HepG2 (cell line): ENCODE data around the gene GADD45B. TPM values are rescaled to one million over a fixed set of nuclear protein-coding genes. Genes with fewer than 3 reads are reported as not detected.

Experiments used
- ARHGAP35 ChIP-seq: sonication (generic); formaldehyde crosslinking; IDR thresholded peaks from 2 replicates; pipeline ENCODE4 v1.9.0; 2022; ENCODE audit warnings: mild to moderate bottlenecking, inconsistent platforms, moderate library complexity, missing genetic modification reagents, borderline replicate concordance
- CTCF ChIP-seq: sonication (generic); formaldehyde crosslinking; IDR thresholded peaks from 2 replicates; pipeline ENCODE4 v1.5.0; 2020; ENCODE audit warnings: mild to moderate bottlenecking, missing genetic modification reagents, moderate library complexity
- FOXC1 ChIP-seq: sonication (generic); formaldehyde crosslinking; IDR thresholded peaks from 2 replicates; pipeline ENCODE4 v1.8.0; 2022; ENCODE audit warnings: mild to moderate bottlenecking, missing genetic modification reagents, borderline replicate concordance
- HIVEP1 ChIP-seq: sonication (generic); formaldehyde crosslinking; IDR thresholded peaks from 2 replicates; pipeline ENCODE4 v1.4.0; 2020; ENCODE audit warnings: mild to moderate bottlenecking, missing genetic modification reagents
- KDM6A ChIP-seq: IDR thresholded peaks from 2 replicates; pipeline ENCODE4 v1.6.1; 2016; ENCODE audit warnings: low read depth
- MEF2D ChIP-seq: sonication (generic); formaldehyde crosslinking; IDR thresholded peaks from 2 replicates; pipeline ENCODE4 v1.5.1; 2020; ENCODE audit warnings: mild to moderate bottlenecking, missing genetic modification reagents
- PHF5A ChIP-seq: IDR thresholded peaks from one replicate; pipeline ENCODE4 v1.6.1; 2018; ENCODE audit warnings: low read depth, missing genetic modification reagents; ENCODE audit not compliant: unreplicated experiment
- TBL1XR1 ChIP-seq: fragments of 150-350 bp; IDR thresholded peaks from 2 replicates; pipeline ENCODE4 v1.6.1; 2014; ENCODE audit warnings: borderline replicate concordance, low read length; ENCODE audit not compliant: partially characterized antibody
- TCF12 ChIP-seq, 2 experiments: fragments of 450-650 bp in 1 of 2; sonication (generic) in 1 of 2; formaldehyde crosslinking in 1 of 2; IDR thresholded peaks; 2 replicates each; pipeline versions ENCODE4 v1.6.1 to v1.8.0; 2017 to 2022; ENCODE audit warnings: antibody characterized with exemption in 1 of 2, mild to moderate bottlenecking in 1 of 2, missing genetic modification reagents in 1 of 2, moderate library complexity in 1 of 2
- TEAD3 ChIP-seq: optimal IDR thresholded peaks from 2 replicates; pipeline ENCODE3; 2016; ENCODE audit warnings: borderline replicate concordance
- ZFP36L1 ChIP-seq: sonication (generic); formaldehyde crosslinking; IDR thresholded peaks from 2 replicates; pipeline ENCODE4 v1.8.0; 2022; ENCODE audit warnings: mild to moderate bottlenecking, missing genetic modification reagents, moderate library complexity
- ZNF644 ChIP-seq: IDR thresholded peaks from 2 replicates; pipeline ENCODE4 v1.6.1; 2016; ENCODE audit warnings: low read depth
- ZNF850 ChIP-seq: sonication (generic); formaldehyde crosslinking; conservative IDR thresholded peaks from 2 replicates; pipeline ENCODE4 v1.9.0; 2021; ENCODE audit warnings: mild to moderate bottlenecking, missing genetic modification reagents
- polyA plus RNA-seq, 8 experiments: library from polyadenylated mRNA; depleted of rRNA in 3 of 8; stranded (reverse) in 7 of 8; unstranded in 1 of 8; fragments of >200 nt; fragmentation: Illumina TruSeq in 4 of 8; extraction: Trizol in 4 of 8; gene quantifications; 2 replicates each; pipeline versions ENCODE4 v1.2.1 to v1.2.3, GENCODE V29; 2011 to 2016; ENCODE audit warnings: low read depth in 4 of 8, missing spikeins in 1 of 8, mixed read lengths in 1 of 8; ENCODE audit not compliant: insufficient read depth in 1 of 8
- total RNA-seq, 5 experiments: library from RNA; depleted of rRNA; stranded (reverse); fragments of >200 nt; fragmentation: Illumina TruSeq; extraction: Trizol; gene quantifications; 2 replicates each; pipeline ENCODE4 v1.2.3, GENCODE V29; 2016; ENCODE audit warnings: low read depth in 1 of 5
- TF ChIP-seq, protein P1 (sequence below): sonication (generic); formaldehyde crosslinking; IDR thresholded peaks from 2 replicates; pipeline ENCODE4 v1.9.0; 2021; ENCODE audit warnings: missing genetic modification reagents, borderline replicate concordance
- TF ChIP-seq, protein P2 (sequence below): sonication (generic); formaldehyde crosslinking; IDR thresholded peaks from 2 replicates; pipeline ENCODE4 v1.5.0; 2020; ENCODE audit warnings: mild to moderate bottlenecking, missing genetic modification reagents
- TF ChIP-seq, protein P3 (sequence below): sonication (generic); formaldehyde crosslinking; IDR thresholded peaks from 2 replicates; pipeline ENCODE4 v1.5.0; 2020; ENCODE audit warnings: missing genetic modification reagents
- TF ChIP-seq, protein P4 (sequence below): sonication (generic); formaldehyde crosslinking; IDR thresholded peaks from 2 replicates; pipeline ENCODE4 v1.4.0; 2020; ENCODE audit warnings: mild to moderate bottlenecking, missing genetic modification reagents
- TF ChIP-seq, protein P5 (sequence below): sonication (generic); formaldehyde crosslinking; IDR thresholded peaks from 2 replicates; pipeline ENCODE4 v1.4.0; 2020; ENCODE audit warnings: missing genetic modification reagents, borderline replicate concordance

The GADD45B gene
- total and polyA plus RNA-seq, 2 of the 13 experiments (the other 11 are each of a cell fraction or from before 2014, with no cell fraction given): 4.6 to 34.1 TPM

DNA sequence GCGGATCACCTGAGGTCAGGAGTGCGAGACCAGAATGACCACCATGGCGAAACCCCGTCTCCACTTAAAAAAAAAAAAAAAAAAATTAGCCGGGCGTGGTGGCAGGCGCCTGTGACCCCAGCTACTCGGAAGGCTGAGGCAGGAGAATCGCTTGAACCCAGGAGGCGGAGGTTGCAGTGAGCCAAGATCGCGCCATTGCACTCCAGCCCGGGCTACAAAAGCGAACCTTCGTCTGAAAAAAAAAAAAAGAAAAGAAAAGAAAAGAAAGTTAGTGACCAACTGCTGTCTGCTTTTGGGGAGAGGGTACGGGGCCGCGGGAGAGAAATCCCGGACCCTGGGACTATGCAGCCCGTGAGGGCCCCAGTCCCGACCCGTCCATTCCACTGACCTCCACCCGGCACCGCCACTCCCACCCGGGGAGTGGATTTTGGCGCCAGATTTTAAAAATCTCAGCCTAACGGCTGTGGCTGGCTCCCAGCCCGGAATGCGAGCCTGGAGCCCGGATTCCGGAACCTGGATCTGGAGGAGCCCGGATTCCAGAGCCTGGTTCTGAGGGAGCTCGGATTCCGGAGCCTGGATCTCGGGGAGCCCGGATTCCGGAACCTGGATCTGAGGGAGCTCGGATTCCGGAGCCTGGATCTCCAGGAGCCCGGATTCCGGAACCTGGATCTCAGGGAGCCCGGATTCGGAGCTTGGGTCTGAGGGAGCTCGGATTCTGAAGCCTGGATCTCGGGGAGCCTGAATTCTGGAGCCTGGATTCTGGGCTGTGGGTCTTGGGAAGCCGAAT lies 13.1 kb upstream of the GADD45B start (continued):
- TF ChIP-seq, protein P1, sequence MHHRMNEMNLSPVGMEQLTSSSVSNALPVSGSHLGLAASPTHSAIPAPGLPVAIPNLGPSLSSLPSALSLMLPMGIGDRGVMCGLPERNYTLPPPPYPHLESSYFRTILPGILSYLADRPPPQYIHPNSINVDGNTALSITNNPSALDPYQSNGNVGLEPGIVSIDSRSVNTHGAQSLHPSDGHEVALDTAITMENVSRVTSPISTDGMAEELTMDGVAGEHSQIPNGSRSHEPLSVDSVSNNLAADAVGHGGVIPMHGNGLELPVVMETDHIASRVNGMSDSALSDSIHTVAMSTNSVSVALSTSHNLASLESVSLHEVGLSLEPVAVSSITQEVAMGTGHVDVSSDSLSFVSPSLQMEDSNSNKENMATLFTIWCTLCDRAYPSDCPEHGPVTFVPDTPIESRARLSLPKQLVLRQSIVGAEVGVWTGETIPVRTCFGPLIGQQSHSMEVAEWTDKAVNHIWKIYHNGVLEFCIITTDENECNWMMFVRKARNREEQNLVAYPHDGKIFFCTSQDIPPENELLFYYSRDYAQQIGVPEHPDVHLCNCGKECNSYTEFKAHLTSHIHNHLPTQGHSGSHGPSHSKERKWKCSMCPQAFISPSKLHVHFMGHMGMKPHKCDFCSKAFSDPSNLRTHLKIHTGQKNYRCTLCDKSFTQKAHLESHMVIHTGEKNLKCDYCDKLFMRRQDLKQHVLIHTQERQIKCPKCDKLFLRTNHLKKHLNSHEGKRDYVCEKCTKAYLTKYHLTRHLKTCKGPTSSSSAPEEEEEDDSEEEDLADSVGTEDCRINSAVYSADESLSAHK: no peak
- peak; percentile 21; the same call in 1 of the 2 replicates for TF ChIP-seq CTCF
- TF ChIP-seq ZNF850 (CRISPR knock-in tag): 0 out of 2 replicates have a peak, but pooled peaks have one; percentile 22
- TF ChIP-seq FOXC1: peak; percentile 73; the same call in 1 of the 2 replicates
- peak; percentile 92 for TF ChIP-seq HIVEP1 (CRISPR knock-in tag)
- TF ChIP-seq TEAD3 (CRISPR knock-in tag): peak; percentile 100
- TF ChIP-seq, protein P2, sequence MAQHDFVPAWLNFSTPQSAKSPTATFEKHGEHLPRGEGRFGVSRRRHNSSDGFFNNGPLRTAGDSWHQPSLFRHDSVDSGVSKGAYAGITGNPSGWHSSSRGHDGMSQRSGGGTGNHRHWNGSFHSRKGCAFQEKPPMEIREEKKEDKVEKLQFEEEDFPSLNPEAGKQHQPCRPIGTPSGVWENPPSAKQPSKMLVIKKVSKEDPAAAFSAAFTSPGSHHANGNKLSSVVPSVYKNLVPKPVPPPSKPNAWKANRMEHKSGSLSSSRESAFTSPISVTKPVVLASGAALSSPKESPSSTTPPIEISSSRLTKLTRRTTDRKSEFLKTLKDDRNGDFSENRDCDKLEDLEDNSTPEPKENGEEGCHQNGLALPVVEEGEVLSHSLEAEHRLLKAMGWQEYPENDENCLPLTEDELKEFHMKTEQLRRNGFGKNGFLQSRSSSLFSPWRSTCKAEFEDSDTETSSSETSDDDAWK (CRISPR knock-in tag): no peak
- TF ChIP-seq, protein P3, sequence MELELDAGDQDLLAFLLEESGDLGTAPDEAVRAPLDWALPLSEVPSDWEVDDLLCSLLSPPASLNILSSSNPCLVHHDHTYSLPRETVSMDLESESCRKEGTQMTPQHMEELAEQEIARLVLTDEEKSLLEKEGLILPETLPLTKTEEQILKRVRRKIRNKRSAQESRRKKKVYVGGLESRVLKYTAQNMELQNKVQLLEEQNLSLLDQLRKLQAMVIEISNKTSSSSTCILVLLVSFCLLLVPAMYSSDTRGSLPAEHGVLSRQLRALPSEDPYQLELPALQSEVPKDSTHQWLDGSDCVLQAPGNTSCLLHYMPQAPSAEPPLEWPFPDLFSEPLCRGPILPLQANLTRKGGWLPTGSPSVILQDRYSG (CRISPR knock-in tag): 0 out of 2 replicates have a peak, but pooled peaks have one; percentile 68
- TF ChIP-seq, protein P4, sequence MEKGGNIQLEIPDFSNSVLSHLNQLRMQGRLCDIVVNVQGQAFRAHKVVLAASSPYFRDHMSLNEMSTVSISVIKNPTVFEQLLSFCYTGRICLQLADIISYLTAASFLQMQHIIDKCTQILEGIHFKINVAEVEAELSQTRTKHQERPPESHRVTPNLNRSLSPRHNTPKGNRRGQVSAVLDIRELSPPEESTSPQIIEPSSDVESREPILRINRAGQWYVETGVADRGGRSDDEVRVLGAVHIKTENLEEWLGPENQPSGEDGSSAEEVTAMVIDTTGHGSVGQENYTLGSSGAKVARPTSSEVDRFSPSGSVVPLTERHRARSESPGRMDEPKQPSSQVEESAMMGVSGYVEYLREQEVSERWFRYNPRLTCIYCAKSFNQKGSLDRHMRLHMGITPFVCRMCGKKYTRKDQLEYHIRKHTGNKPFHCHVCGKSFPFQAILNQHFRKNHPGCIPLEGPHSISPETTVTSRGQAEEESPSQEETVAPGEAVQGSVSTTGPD (CRISPR knock-in tag): peak; percentile 76
- TF ChIP-seq TCF12 (IDR thresholded peaks at IDR 0.05): no peak
- peak; percentile 93 for TF ChIP-seq TCF12 (CRISPR knock-in tag; IDR thresholded peaks at IDR 0.05)
- TF ChIP-seq, protein P5, sequence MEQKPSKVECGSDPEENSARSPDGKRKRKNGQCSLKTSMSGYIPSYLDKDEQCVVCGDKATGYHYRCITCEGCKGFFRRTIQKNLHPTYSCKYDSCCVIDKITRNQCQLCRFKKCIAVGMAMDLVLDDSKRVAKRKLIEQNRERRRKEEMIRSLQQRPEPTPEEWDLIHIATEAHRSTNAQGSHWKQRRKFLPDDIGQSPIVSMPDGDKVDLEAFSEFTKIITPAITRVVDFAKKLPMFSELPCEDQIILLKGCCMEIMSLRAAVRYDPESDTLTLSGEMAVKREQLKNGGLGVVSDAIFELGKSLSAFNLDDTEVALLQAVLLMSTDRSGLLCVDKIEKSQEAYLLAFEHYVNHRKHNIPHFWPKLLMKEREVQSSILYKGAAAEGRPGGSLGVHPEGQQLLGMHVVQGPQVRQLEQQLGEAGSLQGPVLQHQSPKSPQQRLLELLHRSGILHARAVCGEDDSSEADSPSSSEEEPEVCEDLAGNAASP (CRISPR knock-in tag): peak; percentile 67
- TF ChIP-seq PHF5A (CRISPR knock-in tag): peak; percentile 94
- no peak for TF ChIP-seq ZNF644
- TF ChIP-seq TBL1XR1: peak; percentile 91
- no peak for TF ChIP-seq KDM6A (CRISPR knock-in tag)
- peak; percentile 68; the same call in 1 of the 2 replicates for TF ChIP-seq ARHGAP35 (CRISPR knock-in tag)
- TF ChIP-seq MEF2D (CRISPR knock-in tag): peak; percentile 56; the same call in 1 of the 2 replicates
- TF ChIP-seq ZFP36L1 (CRISPR knock-in tag): peak; percentile 98
